Thyroid gland (tissue), 4 donors: ENCODE data around the gene TCF12.

Source experiments
- CTCF ChIP-seq, 6 experiments: fragments of 200-600 bp in 3 of 6; fragments of 450-650 bp in 3 of 6; sonication (generic) in 3 of 6; IDR thresholded peaks; one replicate each; pipeline ENCODE4 v1.5.1; 2016 to 2019; ENCODE audit warnings: antibody characterized with exemption in 6 of 6, mild to moderate bottlenecking in 2 of 6, inconsistent platforms in 1 of 6, moderate library complexity in 1 of 6
- POLR2A ChIP-seq, 2 donors: fragments of 450-650 bp; IDR thresholded peaks; one replicate each; pipeline ENCODE4 v1.6.1; 2017; ENCODE audit warnings: antibody characterized with exemption in 2 of 2, mild to moderate bottlenecking in 2 of 2, moderate library complexity in 1 of 2

GRCh38 chr15:56917652-56918045 lies 795 bp upstream of the TCF12 start:
- TF ChIP-seq CTCF (IDR thresholded peaks at IDR 0.05) (no peak), POLR2A (IDR thresholded peaks at IDR 0.05) (no peak)
